H9 (cell line): Measurements from ENCODE around the gene ZCCHC17. TPM values are rescaled to one million over a fixed set of nuclear protein-coding genes. Genes with fewer than 3 reads are reported as not detected.

ENCODE experiments used
- DNase-seq: peaks from one replicate; pipeline ENCODE4 v3.0.0-alpha.2; 2017
- H2AFZ ChIP-seq: one replicate; pipeline ENCODE4 v1.6.1; 2013; ENCODE audit warnings: mild to moderate bottlenecking, low read length, control low read depth, moderate library complexity
- H2AK5ac ChIP-seq: 2 replicates; pipeline ENCODE4 v1.6.1; 2013; ENCODE audit warnings: low read length, control low read depth, mixed read lengths; ENCODE audit not compliant: insufficient read length
- H2BK120ac ChIP-seq: one replicate; pipeline ENCODE4 v1.6.1; 2013; ENCODE audit warnings: low read depth, mild to moderate bottlenecking, low read length, control low read depth, inconsistent platforms; ENCODE audit not compliant: poor library complexity, severe bottlenecking
- H2BK12ac ChIP-seq: 2 replicates; pipeline ENCODE4 v1.6.1; 2013; ENCODE audit warnings: low read length, control low read depth, mixed read lengths, low read depth; ENCODE audit not compliant: insufficient read length
- H2BK15ac ChIP-seq: 2 replicates; pipeline ENCODE4 v1.6.1; 2013; ENCODE audit warnings: low read depth, low read length, control low read depth
- H2BK20ac ChIP-seq: one replicate; pipeline ENCODE4 v1.6.1; 2013; ENCODE audit warnings: low read depth, mild to moderate bottlenecking, low read length, control low read depth, inconsistent platforms; ENCODE audit not compliant: poor library complexity, severe bottlenecking
- H2BK5ac ChIP-seq: 2 replicates; pipeline ENCODE4 v1.6.1; 2013; ENCODE audit warnings: low read length, control low read depth, mixed read lengths; ENCODE audit not compliant: insufficient read length
- H3K14ac ChIP-seq: 2 replicates; pipeline ENCODE4 v1.6.1; 2013; ENCODE audit warnings: low read length, control low read depth; ENCODE audit not compliant: insufficient read depth
- H3K18ac ChIP-seq: 2 replicates; pipeline ENCODE4 v1.6.1; 2013; ENCODE audit warnings: low read depth, mild to moderate bottlenecking, mixed read lengths, low read length, control low read depth; ENCODE audit not compliant: insufficient read length
- H3K23ac ChIP-seq: 2 replicates; pipeline ENCODE4 v1.6.1; 2013; ENCODE audit warnings: low read length, control low read depth, mixed read lengths, low read depth; ENCODE audit not compliant: insufficient read length
- H3K23me2 ChIP-seq: 2 replicates; pipeline ENCODE4 v1.6.1; 2013; ENCODE audit warnings: low read depth, mild to moderate bottlenecking, mixed read lengths, low read length, control low read depth; ENCODE audit not compliant: insufficient read length, poor library complexity, severe bottlenecking
- H3K27ac ChIP-seq: 2 replicates; pipeline ENCODE4 v1.5.1; 2013; ENCODE audit warnings: low read length, control low read depth, mixed read lengths, low read depth; ENCODE audit not compliant: insufficient read length
- H3K27me3 ChIP-seq: 2 replicates; pipeline ENCODE4 v1.6.1; 2013; ENCODE audit warnings: low read length, control low read depth, inconsistent platforms; ENCODE audit not compliant: insufficient read depth
- H3K4ac ChIP-seq: 2 replicates; pipeline ENCODE4 v1.6.1; 2013; ENCODE audit warnings: low read depth, mild to moderate bottlenecking, control low read depth, inconsistent platforms, low read length, moderate library complexity
- H3K4me1 ChIP-seq: 2 replicates; pipeline ENCODE4 v1.6.1; 2013; ENCODE audit warnings: low read length, control low read depth, inconsistent platforms; ENCODE audit not compliant: insufficient read depth
- H3K4me2 ChIP-seq: 2 replicates; pipeline ENCODE4 v1.6.1; 2013; ENCODE audit warnings: low read length, control low read depth, mixed read lengths; ENCODE audit not compliant: insufficient read length, insufficient read depth
- H3K56ac ChIP-seq: 2 replicates; pipeline ENCODE4 v1.6.1; 2013; ENCODE audit warnings: low read depth, mild to moderate bottlenecking, mixed read lengths, low read length, control low read depth; ENCODE audit not compliant: insufficient read length
- H3K79me1 ChIP-seq: 2 replicates; pipeline ENCODE4 v1.6.1; 2013; ENCODE audit warnings: low read depth, mild to moderate bottlenecking, moderate library complexity, low read length, control low read depth, inconsistent platforms; ENCODE audit not compliant: insufficient read depth, poor library complexity, severe bottlenecking
- H3K79me2 ChIP-seq: 2 replicates; pipeline ENCODE4 v1.6.1; 2013; ENCODE audit warnings: low read length, control low read depth, inconsistent platforms; ENCODE audit not compliant: insufficient read depth
- H3K9ac ChIP-seq: 2 replicates; pipeline ENCODE4 v1.6.1; 2013; ENCODE audit warnings: low read length, control low read depth, mixed read lengths; ENCODE audit not compliant: insufficient read length; ENCODE audit errors: extremely low read depth
- H3K9me3 ChIP-seq: one replicate; pipeline ENCODE4 v1.6.1; 2013; ENCODE audit warnings: low read depth, low read length, inconsistent platforms; ENCODE audit not compliant: control insufficient read depth
- H3T11ph ChIP-seq: one replicate; pipeline ENCODE4 v1.6.1; 2013; ENCODE audit warnings: mild to moderate bottlenecking, low read length, control low read depth, inconsistent platforms
- H4K20me1 ChIP-seq: one replicate; pipeline ENCODE4 v1.6.1; 2013; ENCODE audit not compliant: control insufficient read depth, insufficient read length, insufficient read depth
- H4K5ac ChIP-seq: 2 replicates; pipeline ENCODE4 v1.6.1; 2013; ENCODE audit warnings: low read depth, mild to moderate bottlenecking, mixed read lengths, low read length, control low read depth; ENCODE audit not compliant: insufficient read length
- H4K8ac ChIP-seq: replicated peaks from 2 replicates; pipeline ENCODE4 v1.6.1; 2013; ENCODE audit warnings: low read length, control low read depth, mixed read lengths, low read depth; ENCODE audit not compliant: insufficient read length
- H4K91ac ChIP-seq: 2 replicates; pipeline ENCODE4 v1.6.1; 2013; ENCODE audit warnings: low read depth, mild to moderate bottlenecking, moderate library complexity, mixed read lengths, low read length, control low read depth; ENCODE audit not compliant: insufficient read length
- H3K27ac Mint-ChIP-seq, 3 experiments: 2 replicates in 2 of 3; 3 replicates in 1 of 3; pipeline ENCODE4 v1.8.0; 2020 to 2021; ENCODE audit warnings: mixed read lengths in 3 of 3, mild to moderate bottlenecking in 1 of 3, moderate library complexity in 1 of 3
- H3K27me3 Mint-ChIP-seq: 2 replicates; pipeline ENCODE4 v1.8.0; 2021; ENCODE audit warnings: low read depth, mild to moderate bottlenecking, moderate library complexity, mixed read lengths
- H3K36me3 Mint-ChIP-seq, 3 experiments: 2 replicates in 2 of 3; 3 replicates in 1 of 3; pipeline ENCODE4 v1.8.0; 2020 to 2021; ENCODE audit warnings: low read depth in 3 of 3, mixed read lengths in 3 of 3; ENCODE audit not compliant: insufficient read depth in 1 of 3
- H3K4me1 Mint-ChIP-seq, 2 experiments: 2 replicates each; pipeline ENCODE4 v1.8.0; 2020; ENCODE audit warnings: mixed read lengths in 2 of 2
- H3K4me3 Mint-ChIP-seq, 2 experiments: 2 replicates in 1 of 2; 3 replicates in 1 of 2; pipeline ENCODE4 v1.8.0; 2020 to 2021; ENCODE audit warnings: mild to moderate bottlenecking in 2 of 2, mixed read lengths in 2 of 2, moderate library complexity in 1 of 2
- H3K9me3 Mint-ChIP-seq, 2 experiments: 2 replicates in 1 of 2; 3 replicates in 1 of 2; pipeline ENCODE4 v1.8.0; 2020; ENCODE audit warnings: mild to moderate bottlenecking in 2 of 2, mixed read lengths in 2 of 2, moderate library complexity in 1 of 2
- CTCF ChIP-seq: fragments of 200-600 bp; sonication (generic); conservative IDR thresholded peaks from 3 replicates; pipeline ENCODE4 v1.8.0; 2021; ENCODE audit warnings: antibody characterized with exemption, mild to moderate bottlenecking
- WGBS: extraction: QIAGEN DNeasy Blood & Tissue Kit; methylation state at CpG from one replicate; pipeline ENCODE4 v1.1.7; 2013; ENCODE audit warnings: missing lambda C conversion rate, low lambda C conversion rate, mixed read lengths; ENCODE audit not compliant: insufficient read length; ENCODE audit errors: extremely low coverage; 5-methylcytosine and 5-hydroxymethylcytosine counted together
- total RNA-seq: library from RNA; stranded (reverse); gene quantifications from 2 replicates; pipeline ENCODE4 v1.2.1, GENCODE V29; 2021

The ZCCHC17 gene
- total RNA-seq, 1 experiment from 2014 or later: 50.4 TPM

GRCh38 chr1:31266547-31266946 is 30.3 kb upstream of the ZCCHC17 start:
- no peaks in the 10 kb centered on the region for H3K9me3 ChIP-seq
- H3K14ac ChIP-seq: no peak overlapping the region
- Mint-ChIP-seq H3K4me3 (no peak overlapping the region), H3K27ac (peak overlapping the region in 1 of 3 experiments; percentile 32; a peak in 1 of 7 replicates), H3K9me3 (no peaks in the 10 kb centered on the region), H3K4me1 (no peaks in the 10 kb centered on the region), H3K27me3 (no peaks in the 10 kb centered on the region), H3K36me3 (peaks cover 42 to 93% (median 78%) of the 10 kb centered on the region in 3 experiments; a peak in 6 of 7 replicates)
- no peak overlapping the region for H2BK120ac ChIP-seq
- no peak for DNase-seq
- H3T11ph ChIP-seq: no peak overlapping the region
- H3K9ac ChIP-seq: no peak overlapping the region
- H2AK5ac ChIP-seq: no peak overlapping the region
- H4K8ac ChIP-seq: no peak overlapping the region
- no peak overlapping the region for H4K5ac ChIP-seq
- H2BK20ac ChIP-seq: no peak overlapping the region
- H4K20me1 ChIP-seq: no peaks in the 10 kb centered on the region
- no peak overlapping the region for H3K4me2 ChIP-seq
- H3K79me2 ChIP-seq: no peaks in the 10 kb centered on the region
- no peaks in the 10 kb centered on the region for H3K27me3 ChIP-seq
- H3K27ac ChIP-seq: no peak overlapping the region
- H3K4me1 ChIP-seq: no peaks in the 10 kb centered on the region
- no CpG with 5 or more reads among the region's 2 CpGs for WGBS
- no peaks in the 10 kb centered on the region for H3K79me1 ChIP-seq
- no peak overlapping the region for H2BK12ac ChIP-seq
- no peak overlapping the region for H4K91ac ChIP-seq
- H3K18ac ChIP-seq: no peak overlapping the region
- no peak overlapping the region for H3K4ac ChIP-seq
- H2BK5ac ChIP-seq: no peak overlapping the region
- H3K56ac ChIP-seq: no peak overlapping the region
- H3K23ac ChIP-seq: no peak overlapping the region
- H2AFZ ChIP-seq: no peak overlapping the region
- H2BK15ac ChIP-seq: no peak overlapping the region
- no peak for TF ChIP-seq CTCF
- H3K23me2 ChIP-seq: no peaks in the 10 kb centered on the region
